ENCODE data around the gene TLL1. TPM values are rescaled to one million over a fixed set of nuclear protein-coding genes. Genes with fewer than 3 reads are reported as not detected.

Gene TLL1
- total RNA-seq, 1 experiment from 2014 or later, result 0.37 TPM

DNA sequence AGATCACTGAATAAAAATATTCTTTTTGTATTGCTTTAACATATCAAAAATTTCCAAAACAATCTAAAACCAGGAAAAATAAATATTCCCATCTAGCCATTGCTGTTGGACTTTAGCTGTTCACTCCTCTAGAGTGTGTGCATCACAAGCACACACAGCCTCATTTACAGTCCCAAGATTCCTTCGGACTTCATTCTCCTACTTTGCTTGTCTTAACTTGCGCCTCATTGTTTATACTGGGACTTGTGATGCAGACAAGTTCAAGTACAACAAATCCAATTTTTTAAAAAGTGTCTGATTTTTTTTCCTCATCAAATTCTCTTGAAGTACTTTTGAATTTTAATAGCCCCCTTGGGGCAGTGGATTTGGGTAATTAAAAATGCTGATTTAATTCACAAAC is 55.6 kb downstream of the TLL1 start:
- DNase-seq (ENCODE audit: low read depth, low spot score), result no peak
- Histone ChIP-seq H3K36me3 (ENCODE audit: control insufficient read depth in 1 of 2, insufficient read depth in 2 of 2, low read length in 2 of 2) (no peaks in the 10 kb centered on the region), H3K9me2 (ENCODE audit: insufficient read depth) (no peaks in the 10 kb centered on the region), H3K4me1 (ENCODE audit: control insufficient read depth in 1 of 2, insufficient read depth in 2 of 2, low read length in 2 of 2) (no peaks in the 10 kb centered on the region), H3K9me3 (ENCODE audit: control insufficient read depth in 1 of 2, insufficient read depth in 1 of 2, low read depth in 1 of 2, low read length in 2 of 2) (no peaks in the 10 kb centered on the region), H3K79me2 (ENCODE audit: insufficient read depth, low read length) (no peaks in the 10 kb centered on the region), H3K9ac (ENCODE audit: low read length) (no peak overlapping the region), H3K27me3 (ENCODE audit: insufficient read depth, low read length) (no peaks in the 10 kb centered on the region), H2AFZ (ENCODE audit: low read depth, low read length, poor library complexity, severe bottlenecking) (no peak overlapping the region), H3K4me2 (ENCODE audit: low read length) (no peak overlapping the region), H3K27ac (ENCODE audit: low read depth, low read length) (no peak overlapping the region), H4K20me1 (ENCODE audit: insufficient read depth) (no peaks in the 10 kb centered on the region), H3K4me3 (replicated peaks in 1 of 2; ENCODE audit: low read depth in 1 of 2, low read length in 2 of 2) (no peak overlapping the region)
- intact Hi-C loops (cut with micrococcal nuclease), result no loop called here
- ChIA-PET POLR2A (no interaction called here), RAD21 (ENCODE audit: low non-redundant PET in 1 of 2, low total read pairs in 2 of 2, uncharacterized antibody in 2 of 2, unreplicated experiment in 2 of 2) (no interaction called here), CTCF (no interaction called here)
- no TSS peak for BruUV-seq (replicated peaks)
- no peak for ATAC-seq
- no peak for TF ChIP-seq YY1 (IDR thresholded peaks at IDR 0.05; ENCODE audit: extremely low read depth, insufficient replicate concordance, low read depth, low read length)
- no peak for TF ChIP-seq SIN3A (IDR thresholded peaks at IDR 0.05; ENCODE audit: low read depth)
- TF ChIP-seq, protein P1, sequence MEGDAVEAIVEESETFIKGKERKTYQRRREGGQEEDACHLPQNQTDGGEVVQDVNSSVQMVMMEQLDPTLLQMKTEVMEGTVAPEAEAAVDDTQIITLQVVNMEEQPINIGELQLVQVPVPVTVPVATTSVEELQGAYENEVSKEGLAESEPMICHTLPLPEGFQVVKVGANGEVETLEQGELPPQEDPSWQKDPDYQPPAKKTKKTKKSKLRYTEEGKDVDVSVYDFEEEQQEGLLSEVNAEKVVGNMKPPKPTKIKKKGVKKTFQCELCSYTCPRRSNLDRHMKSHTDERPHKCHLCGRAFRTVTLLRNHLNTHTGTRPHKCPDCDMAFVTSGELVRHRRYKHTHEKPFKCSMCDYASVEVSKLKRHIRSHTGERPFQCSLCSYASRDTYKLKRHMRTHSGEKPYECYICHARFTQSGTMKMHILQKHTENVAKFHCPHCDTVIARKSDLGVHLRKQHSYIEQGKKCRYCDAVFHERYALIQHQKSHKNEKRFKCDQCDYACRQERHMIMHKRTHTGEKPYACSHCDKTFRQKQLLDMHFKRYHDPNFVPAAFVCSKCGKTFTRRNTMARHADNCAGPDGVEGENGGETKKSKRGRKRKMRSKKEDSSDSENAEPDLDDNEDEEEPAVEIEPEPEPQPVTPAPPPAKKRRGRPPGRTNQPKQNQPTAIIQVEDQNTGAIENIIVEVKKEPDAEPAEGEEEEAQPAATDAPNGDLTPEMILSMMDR (IDR thresholded peaks at IDR 0.05 in 2 of 3, conservative IDR thresholded peaks at IDR 0.05 in 1 of 3; ENCODE audit: borderline replicate concordance in 1 of 3, insufficient read depth in 1 of 3, low read depth in 2 of 3, low read length in 2 of 3), result no peak
- no peak for TF ChIP-seq ZFX (IDR thresholded peaks at IDR 0.05)
- TF ChIP-seq EGR1 (IDR thresholded peaks at IDR 0.05; ENCODE audit: low read depth), result no peak
- no peak for TF ChIP-seq RAD21 (IDR thresholded peaks at IDR 0.05; ENCODE audit: low read depth)
- TF ChIP-seq EZH2phosphoT487 (IDR thresholded peaks at IDR 0.05; ENCODE audit: borderline replicate concordance), result no peak
- TF ChIP-seq, protein P2, sequence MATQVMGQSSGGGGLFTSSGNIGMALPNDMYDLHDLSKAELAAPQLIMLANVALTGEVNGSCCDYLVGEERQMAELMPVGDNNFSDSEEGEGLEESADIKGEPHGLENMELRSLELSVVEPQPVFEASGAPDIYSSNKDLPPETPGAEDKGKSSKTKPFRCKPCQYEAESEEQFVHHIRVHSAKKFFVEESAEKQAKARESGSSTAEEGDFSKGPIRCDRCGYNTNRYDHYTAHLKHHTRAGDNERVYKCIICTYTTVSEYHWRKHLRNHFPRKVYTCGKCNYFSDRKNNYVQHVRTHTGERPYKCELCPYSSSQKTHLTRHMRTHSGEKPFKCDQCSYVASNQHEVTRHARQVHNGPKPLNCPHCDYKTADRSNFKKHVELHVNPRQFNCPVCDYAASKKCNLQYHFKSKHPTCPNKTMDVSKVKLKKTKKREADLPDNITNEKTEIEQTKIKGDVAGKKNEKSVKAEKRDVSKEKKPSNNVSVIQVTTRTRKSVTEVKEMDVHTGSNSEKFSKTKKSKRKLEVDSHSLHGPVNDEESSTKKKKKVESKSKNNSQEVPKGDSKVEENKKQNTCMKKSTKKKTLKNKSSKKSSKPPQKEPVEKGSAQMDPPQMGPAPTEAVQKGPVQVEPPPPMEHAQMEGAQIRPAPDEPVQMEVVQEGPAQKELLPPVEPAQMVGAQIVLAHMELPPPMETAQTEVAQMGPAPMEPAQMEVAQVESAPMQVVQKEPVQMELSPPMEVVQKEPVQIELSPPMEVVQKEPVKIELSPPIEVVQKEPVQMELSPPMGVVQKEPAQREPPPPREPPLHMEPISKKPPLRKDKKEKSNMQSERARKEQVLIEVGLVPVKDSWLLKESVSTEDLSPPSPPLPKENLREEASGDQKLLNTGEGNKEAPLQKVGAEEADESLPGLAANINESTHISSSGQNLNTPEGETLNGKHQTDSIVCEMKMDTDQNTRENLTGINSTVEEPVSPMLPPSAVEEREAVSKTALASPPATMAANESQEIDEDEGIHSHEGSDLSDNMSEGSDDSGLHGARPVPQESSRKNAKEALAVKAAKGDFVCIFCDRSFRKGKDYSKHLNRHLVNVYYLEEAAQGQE (IDR thresholded peaks at IDR 0.05; ENCODE audit: low read depth), result no peak
- no peak for TF ChIP-seq ZNF274 (IDR thresholded peaks at IDR 0.05; ENCODE audit: low read depth, low read length)
- TF ChIP-seq FOSL1 (IDR thresholded peaks at IDR 0.05; ENCODE audit: low read depth), result no peak
- TF ChIP-seq TCF7L2 (IDR thresholded peaks at IDR 0.05; ENCODE audit: borderline replicate concordance, extremely low read depth, insufficient read depth, insufficient read length), result no peak
- no peak for TF ChIP-seq SRF (IDR thresholded peaks at IDR 0.05; ENCODE audit: low read depth)
- no peak for TF ChIP-seq ELF1 (IDR thresholded peaks at IDR 0.05; ENCODE audit: borderline replicate concordance, low read depth)
- TF ChIP-seq, protein P3, sequence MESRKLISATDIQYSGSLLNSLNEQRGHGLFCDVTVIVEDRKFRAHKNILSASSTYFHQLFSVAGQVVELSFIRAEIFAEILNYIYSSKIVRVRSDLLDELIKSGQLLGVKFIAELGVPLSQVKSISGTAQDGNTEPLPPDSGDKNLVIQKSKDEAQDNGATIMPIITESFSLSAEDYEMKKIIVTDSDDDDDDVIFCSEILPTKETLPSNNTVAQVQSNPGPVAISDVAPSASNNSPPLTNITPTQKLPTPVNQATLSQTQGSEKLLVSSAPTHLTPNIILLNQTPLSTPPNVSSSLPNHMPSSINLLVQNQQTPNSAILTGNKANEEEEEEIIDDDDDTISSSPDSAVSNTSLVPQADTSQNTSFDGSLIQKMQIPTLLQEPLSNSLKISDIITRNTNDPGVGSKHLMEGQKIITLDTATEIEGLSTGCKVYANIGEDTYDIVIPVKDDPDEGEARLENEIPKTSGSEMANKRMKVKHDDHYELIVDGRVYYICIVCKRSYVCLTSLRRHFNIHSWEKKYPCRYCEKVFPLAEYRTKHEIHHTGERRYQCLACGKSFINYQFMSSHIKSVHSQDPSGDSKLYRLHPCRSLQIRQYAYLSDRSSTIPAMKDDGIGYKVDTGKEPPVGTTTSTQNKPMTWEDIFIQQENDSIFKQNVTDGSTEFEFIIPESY (IDR thresholded peaks at IDR 0.05; ENCODE audit: extremely low read depth, insufficient replicate concordance, low read length), result no peak
- no peak for TF ChIP-seq CEBPB (IDR thresholded peaks at IDR 0.05; ENCODE audit: low read depth)

Data from HCT116 (cell line).